PFSK-1 (cell line): ENCODE measurements around the gene TEX22.

Experiments
- FOXP2 ChIP-seq: optimal IDR thresholded peaks from 2 replicates; pipeline ENCODE3; 2011; ENCODE audit warnings: borderline replicate concordance, control low read depth, inconsistent platforms; ENCODE audit not compliant: insufficient read depth; ENCODE audit errors: extremely low read length, extremely low read depth
- POLR2AphosphoS5 ChIP-seq: IDR thresholded peaks from 2 replicates; pipeline ENCODE4 v1.6.1; 2012; ENCODE audit warnings: low read depth, mild to moderate bottlenecking, control low read depth, low read length, moderate library complexity
- SIN3A ChIP-seq: IDR thresholded peaks from 2 replicates; pipeline ENCODE4 v1.6.1; 2012; ENCODE audit warnings: mild to moderate bottlenecking, low read length, moderate library complexity, borderline replicate concordance; ENCODE audit not compliant: insufficient read depth
- TAF1 ChIP-seq: IDR thresholded peaks from 2 replicates; pipeline ENCODE4 v1.6.1; 2012; ENCODE audit warnings: low read length, control low read depth, borderline replicate concordance; ENCODE audit not compliant: insufficient read depth
- TF ChIP-seq, protein P1 (sequence below), 2 experiments: IDR thresholded peaks; 2 replicates each; pipeline versions ENCODE4 v1.6.1 to v1.8.0; 2011 to 2012; ENCODE audit warnings: low read depth in 2 of 2, low read length in 2 of 2, control low read depth in 1 of 2, inconsistent platforms in 1 of 2, mild to moderate bottlenecking in 1 of 2, moderate library complexity in 1 of 2; ENCODE audit not compliant: insufficient read depth in 1 of 2

DNA sequence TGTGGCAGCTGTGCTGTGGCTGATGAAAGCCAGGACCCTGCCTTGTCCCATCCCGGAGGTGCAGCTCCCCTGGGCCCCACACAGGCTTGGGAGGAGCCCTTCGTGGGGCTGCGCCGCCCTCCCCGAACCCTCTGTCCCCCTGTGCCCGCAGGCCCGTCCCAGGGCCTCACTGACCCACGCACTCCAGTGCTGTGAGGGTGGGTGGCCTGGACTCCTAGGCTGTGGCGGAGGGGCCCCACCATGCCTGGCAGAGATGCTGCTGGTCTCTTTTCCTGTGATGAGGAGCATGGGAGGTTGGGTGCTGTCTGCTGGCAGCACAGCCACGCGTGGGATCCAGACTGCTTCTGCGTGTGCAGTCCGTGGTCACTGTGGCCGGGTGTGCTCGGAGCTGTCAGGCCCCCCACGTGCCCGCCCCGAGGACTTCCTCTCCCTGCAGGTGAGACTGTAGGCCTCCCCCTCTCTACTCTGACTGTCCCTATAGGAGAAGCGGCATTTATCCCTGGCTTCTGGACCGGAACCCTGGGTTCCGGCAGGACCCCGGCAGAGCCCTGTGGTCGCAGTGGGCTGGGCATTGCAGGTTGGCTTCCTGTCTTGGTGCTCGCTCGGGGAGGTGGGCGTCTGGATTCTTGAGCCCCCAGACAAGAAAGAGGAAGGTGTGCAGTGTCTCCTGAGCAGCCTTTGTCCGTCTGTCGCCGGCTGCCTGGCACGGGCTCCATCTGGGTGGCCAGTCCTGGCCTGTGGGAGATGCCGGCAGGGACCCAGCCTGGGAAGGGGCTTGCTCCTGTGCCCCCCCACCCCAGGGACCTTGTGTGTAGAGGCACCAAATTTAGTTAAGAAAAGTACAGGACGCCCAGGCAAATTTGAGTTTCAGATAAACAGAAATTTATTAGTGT lies 23.6 kb downstream of the TEX22 start:
- TF ChIP-seq, protein P1, sequence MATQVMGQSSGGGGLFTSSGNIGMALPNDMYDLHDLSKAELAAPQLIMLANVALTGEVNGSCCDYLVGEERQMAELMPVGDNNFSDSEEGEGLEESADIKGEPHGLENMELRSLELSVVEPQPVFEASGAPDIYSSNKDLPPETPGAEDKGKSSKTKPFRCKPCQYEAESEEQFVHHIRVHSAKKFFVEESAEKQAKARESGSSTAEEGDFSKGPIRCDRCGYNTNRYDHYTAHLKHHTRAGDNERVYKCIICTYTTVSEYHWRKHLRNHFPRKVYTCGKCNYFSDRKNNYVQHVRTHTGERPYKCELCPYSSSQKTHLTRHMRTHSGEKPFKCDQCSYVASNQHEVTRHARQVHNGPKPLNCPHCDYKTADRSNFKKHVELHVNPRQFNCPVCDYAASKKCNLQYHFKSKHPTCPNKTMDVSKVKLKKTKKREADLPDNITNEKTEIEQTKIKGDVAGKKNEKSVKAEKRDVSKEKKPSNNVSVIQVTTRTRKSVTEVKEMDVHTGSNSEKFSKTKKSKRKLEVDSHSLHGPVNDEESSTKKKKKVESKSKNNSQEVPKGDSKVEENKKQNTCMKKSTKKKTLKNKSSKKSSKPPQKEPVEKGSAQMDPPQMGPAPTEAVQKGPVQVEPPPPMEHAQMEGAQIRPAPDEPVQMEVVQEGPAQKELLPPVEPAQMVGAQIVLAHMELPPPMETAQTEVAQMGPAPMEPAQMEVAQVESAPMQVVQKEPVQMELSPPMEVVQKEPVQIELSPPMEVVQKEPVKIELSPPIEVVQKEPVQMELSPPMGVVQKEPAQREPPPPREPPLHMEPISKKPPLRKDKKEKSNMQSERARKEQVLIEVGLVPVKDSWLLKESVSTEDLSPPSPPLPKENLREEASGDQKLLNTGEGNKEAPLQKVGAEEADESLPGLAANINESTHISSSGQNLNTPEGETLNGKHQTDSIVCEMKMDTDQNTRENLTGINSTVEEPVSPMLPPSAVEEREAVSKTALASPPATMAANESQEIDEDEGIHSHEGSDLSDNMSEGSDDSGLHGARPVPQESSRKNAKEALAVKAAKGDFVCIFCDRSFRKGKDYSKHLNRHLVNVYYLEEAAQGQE (IDR thresholded peaks at IDR 0.05; ENCODE audit: insufficient read depth in 1 of 2, low read depth in 2 of 2, low read length in 2 of 2), result no peak
- no peak for TF ChIP-seq POLR2AphosphoS5
- TF ChIP-seq TAF1, result no peak
- no peak for TF ChIP-seq SIN3A
- TF ChIP-seq FOXP2, result no peak
